GM12878 (cell line): ENCODE results near the gene HTR7.

Experiments
- BCL3 ChIP-seq: IDR thresholded peaks from 2 replicates; pipeline ENCODE4 v1.6.1; 2011; ENCODE audit warnings: borderline replicate concordance, low read depth, mild to moderate bottlenecking, moderate library complexity, low read length; ENCODE audit not compliant: insufficient read depth, poor library complexity, severe bottlenecking
- FOXM1 ChIP-seq: IDR thresholded peaks from 2 replicates; pipeline ENCODE4 v1.6.1; 2012; ENCODE audit warnings: low read depth, mild to moderate bottlenecking, inconsistent platforms, low read length, moderate library complexity
- NR2C2 ChIP-seq: IDR thresholded peaks from 2 replicates; pipeline ENCODE4 v1.6.1; 2011; ENCODE audit warnings: borderline replicate concordance, low read depth; ENCODE audit not compliant: control insufficient read depth, insufficient read length
- TCF12 ChIP-seq: IDR thresholded peaks from 2 replicates; pipeline ENCODE4 v1.6.1; 2011; ENCODE audit warnings: low read depth, mild to moderate bottlenecking, low read length
- YY1 ChIP-seq: IDR thresholded peaks from 2 replicates; pipeline ENCODE4 v1.6.1; 2011; ENCODE audit warnings: low read depth, mild to moderate bottlenecking, low read length
- TF ChIP-seq, protein P1 (sequence below), 3 experiments: IDR thresholded peaks in 2 of 3; conservative IDR thresholded peaks in 1 of 3; 2 replicates each; pipeline ENCODE4 v1.5.1; 2011; ENCODE audit warnings: low read depth in 3 of 3, low read length in 3 of 3, mild to moderate bottlenecking in 3 of 3, control low read depth in 2 of 3, moderate library complexity in 2 of 3, inconsistent platforms in 1 of 3, mixed read lengths in 1 of 3; ENCODE audit not compliant: control insufficient read depth in 2 of 3, insufficient read depth in 1 of 3; ENCODE audit errors: extremely low read depth in 1 of 3
- TF ChIP-seq, protein P2 (sequence below): IDR thresholded peaks from 2 replicates; pipeline ENCODE4 v1.6.1; 2012; ENCODE audit warnings: low read depth, low read length, improper control_type of control experiment

GRCh38 chr10:90800232-90800796 is 57.5 kb downstream of the HTR7 start:
- TF ChIP-seq YY1 (no peak), FOXM1 (no peak), TCF12 (no peak), NR2C2 (no peak), BCL3 (no peak)
- TF ChIP-seq, protein P1, sequence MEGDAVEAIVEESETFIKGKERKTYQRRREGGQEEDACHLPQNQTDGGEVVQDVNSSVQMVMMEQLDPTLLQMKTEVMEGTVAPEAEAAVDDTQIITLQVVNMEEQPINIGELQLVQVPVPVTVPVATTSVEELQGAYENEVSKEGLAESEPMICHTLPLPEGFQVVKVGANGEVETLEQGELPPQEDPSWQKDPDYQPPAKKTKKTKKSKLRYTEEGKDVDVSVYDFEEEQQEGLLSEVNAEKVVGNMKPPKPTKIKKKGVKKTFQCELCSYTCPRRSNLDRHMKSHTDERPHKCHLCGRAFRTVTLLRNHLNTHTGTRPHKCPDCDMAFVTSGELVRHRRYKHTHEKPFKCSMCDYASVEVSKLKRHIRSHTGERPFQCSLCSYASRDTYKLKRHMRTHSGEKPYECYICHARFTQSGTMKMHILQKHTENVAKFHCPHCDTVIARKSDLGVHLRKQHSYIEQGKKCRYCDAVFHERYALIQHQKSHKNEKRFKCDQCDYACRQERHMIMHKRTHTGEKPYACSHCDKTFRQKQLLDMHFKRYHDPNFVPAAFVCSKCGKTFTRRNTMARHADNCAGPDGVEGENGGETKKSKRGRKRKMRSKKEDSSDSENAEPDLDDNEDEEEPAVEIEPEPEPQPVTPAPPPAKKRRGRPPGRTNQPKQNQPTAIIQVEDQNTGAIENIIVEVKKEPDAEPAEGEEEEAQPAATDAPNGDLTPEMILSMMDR (IDR thresholded peaks at IDR 0.05 in 2 of 3, conservative IDR thresholded peaks at IDR 0.05 in 1 of 3; ENCODE audit: control insufficient read depth in 2 of 3, extremely low read depth in 1 of 3, insufficient read depth in 1 of 3, low read depth in 3 of 3, low read length in 3 of 3) = no peak
- TF ChIP-seq, protein P2, sequence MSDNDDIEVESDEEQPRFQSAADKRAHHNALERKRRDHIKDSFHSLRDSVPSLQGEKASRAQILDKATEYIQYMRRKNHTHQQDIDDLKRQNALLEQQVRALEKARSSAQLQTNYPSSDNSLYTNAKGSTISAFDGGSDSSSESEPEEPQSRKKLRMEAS = no peak
